Stimulated activated CD4-positive, alpha-beta T cell treated with anti-CD3 and anti-CD28 coated beads, Interleukin-1b, Interleukin-23, amount 100 ng/mL, for 48 hours (primary cell): ENCODE data around the gene PRKCQ.

ENCODE experiments used
- DNase-seq: peaks from one replicate; pipeline ENCODE4 v3.0.0-alpha.2; 2020

The PRKCQ gene

GRCh38 chr10:6518791-6519429, 61.2 kb downstream of the PRKCQ start:
- DNase-seq: no peak

DNA sequence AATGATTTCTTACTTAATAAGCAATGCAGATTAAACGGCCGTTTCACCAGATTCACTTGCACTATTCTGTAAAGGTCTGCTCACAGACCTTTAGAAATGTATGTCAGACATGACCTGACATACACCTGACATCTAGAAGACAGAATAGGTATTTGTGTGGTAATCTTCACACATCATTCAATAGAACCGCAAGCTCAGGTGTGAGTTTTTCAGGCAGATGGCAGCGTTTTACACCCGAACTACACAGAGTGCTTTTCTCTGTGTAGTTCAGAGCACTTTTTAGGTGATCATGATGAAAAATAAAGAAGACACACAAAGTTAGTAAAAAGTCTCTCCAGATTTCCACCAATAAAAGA, 63.2 kb downstream of the PRKCQ start:
- DNase-seq: no peak

DNA sequence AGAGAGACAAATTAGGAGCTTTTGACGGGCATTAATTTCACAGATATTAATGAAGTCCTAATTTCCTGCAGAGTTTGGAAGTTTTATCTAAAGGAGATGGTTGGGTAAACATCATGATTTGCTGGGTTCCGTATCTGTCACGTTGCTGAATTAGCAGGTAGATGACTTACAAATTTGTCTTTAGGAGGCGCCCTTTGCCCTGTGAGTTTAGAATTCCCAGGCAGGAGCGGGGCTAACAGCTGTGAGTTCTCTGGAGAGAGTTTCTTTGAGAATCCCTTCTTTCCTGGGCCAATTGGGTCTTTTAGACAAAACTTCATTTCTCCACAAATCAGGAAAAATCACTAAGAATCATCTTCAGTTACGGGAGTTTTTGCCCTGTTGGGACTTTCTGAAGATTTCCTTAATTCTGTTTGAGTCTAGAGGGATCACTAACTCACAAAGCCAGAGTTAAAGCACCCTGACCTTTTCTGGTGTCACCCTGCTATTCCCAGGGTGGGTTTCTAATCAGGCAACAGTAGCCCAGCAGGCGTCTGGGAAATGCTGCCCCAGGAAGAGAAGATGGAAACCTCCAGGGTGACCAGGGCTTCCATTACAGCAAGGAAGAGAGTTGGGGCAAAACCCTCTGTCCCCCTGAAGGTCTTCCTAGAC, 63.7 kb downstream of the PRKCQ start:
- no peak for DNase-seq

GRCh38 chr10:6514844-6515780, 65.0 kb downstream of the PRKCQ start:
- no peak for DNase-seq

- DNase-seq: no peak
These were observed 65.9 kb downstream of the PRKCQ start for GRCh38 chr10:6514180-6514579.

GRCh38 chr10:6513476-6513875, 66.6 kb downstream of the PRKCQ start:
- DNase-seq: no peak

DNA sequence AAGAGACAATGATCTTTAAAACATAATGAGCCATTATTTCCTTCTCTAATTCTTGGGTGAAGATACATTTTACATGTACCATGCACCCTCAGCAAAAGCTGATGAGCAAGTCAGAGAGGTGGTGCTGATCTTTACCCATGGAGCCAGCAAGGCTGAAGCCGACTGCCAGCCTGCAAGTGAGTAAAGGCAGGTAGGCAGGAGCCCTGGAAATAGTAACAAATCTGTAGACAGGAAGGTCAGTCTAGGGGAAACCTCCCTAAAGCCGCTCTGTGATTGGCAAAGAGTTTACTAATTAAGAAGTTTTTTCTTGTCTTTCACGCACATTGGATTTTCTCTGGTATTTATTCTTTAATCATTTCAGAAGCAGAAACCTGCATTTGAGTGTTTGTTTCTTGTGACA, 67.9 kb downstream of the PRKCQ start:
- DNase-seq: no peak

DNA sequence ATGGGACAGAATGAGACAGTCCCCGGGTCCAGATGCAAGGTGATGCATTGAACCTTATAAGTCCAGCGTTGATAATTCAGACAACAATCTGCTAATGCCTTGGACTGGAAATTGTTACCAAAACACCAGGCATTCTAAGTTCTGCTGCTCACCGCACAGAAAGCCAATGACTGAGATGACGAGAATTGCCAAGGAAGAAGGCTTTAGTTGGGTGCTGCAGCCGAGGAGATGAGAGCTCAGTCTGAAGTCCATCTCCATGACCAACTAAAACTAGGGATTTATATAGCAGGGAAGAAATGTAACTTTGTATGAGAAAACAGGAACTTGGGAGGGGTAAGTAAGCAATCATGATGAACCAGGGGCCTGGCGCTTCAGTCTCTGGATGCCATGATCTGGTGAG, 68.7 kb downstream of the PRKCQ start:
- DNase-seq: no peak

GRCh38 chr10:6507311-6507710, 72.8 kb downstream of the PRKCQ start:
- DNase-seq: peak; percentile 61

DNA sequence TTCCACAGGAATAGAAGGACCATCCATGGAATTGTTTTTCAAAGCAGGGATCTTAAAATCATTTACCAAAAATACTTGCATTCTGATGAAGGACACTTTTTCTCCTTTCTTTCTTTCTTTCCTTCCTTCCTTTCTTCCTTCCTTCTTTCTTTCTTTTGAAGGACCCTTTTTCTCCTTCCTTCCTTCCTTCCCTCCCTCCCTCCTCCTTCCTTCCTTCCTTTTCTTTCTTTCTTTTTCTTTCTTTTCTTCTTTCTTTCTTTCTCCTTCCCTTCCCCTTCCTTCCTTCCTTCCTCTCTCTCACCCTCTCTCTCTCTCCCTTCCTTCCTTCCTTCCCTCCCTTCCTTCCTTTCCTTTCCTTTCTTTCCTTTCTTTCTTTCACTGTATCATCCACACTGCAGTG, 74.8 kb downstream of the PRKCQ start:
- no peak for DNase-seq

DNA sequence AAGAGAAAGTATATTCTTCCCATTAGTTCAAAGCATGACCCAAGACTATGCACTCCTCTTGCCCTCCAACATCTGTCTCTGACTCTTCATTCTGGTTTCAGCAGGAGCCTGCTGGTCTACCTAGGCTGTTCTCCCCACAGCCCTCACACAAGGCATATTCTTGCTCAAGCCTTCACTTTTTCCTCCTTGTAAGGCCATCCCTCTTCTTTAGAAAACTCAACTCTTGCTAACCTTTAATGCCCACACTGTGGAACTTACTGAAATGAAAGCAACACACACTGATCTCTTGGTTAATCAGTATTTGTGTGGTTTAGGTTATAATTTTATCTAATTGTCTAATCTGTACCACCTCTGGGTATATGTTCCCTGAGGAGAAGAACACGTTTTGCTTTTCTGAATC, 75.8 kb downstream of the PRKCQ start:
- peak; percentile 48 for DNase-seq

DNA sequence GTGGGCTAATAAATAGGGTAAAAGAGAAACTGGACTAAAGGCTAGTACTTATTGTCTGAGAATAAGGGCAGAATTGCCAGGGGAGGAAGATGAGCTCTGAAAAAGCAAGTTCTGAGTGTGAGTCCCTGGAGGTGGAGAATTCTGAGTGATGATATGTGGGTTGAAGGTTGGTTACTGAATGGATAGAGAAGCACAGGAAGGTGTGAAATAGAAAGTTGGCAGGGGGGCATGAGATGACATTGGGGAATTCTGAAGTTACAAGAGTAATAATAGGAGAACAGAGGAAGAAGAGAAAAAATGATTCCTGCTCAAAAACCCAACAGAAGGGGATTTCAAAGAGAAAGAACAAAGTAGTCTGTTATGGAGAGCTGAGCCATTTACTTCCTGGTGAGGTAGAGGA, 76.9 kb downstream of the PRKCQ start:
- no peak for DNase-seq

GRCh38 chr10:6501931-6502330, 78.1 kb downstream of the PRKCQ start:
- no peak for DNase-seq

DNA sequence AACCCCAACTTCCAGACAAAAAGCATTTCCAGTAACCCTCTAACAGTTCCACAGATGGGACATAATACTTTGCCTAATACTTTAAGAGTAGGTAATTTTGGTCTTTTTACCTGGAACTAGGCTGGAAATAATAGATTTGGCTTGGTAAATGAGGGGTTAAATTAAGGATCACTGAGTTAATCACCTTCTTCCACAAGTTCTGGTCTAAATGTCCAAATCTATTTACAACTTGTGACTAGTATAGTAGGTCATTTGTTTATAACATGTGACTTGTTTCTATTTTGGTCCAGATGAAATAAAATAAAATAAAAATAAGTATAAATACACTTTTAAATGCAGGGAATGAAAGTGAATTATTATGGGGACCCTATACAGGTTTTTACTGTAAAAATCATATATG, 80.1 kb downstream of the PRKCQ start:
- DNase-seq: no peak

GRCh38 chr10:6498771-6499170, 81.3 kb downstream of the PRKCQ start:
- peak; percentile 22 for DNase-seq

DNA sequence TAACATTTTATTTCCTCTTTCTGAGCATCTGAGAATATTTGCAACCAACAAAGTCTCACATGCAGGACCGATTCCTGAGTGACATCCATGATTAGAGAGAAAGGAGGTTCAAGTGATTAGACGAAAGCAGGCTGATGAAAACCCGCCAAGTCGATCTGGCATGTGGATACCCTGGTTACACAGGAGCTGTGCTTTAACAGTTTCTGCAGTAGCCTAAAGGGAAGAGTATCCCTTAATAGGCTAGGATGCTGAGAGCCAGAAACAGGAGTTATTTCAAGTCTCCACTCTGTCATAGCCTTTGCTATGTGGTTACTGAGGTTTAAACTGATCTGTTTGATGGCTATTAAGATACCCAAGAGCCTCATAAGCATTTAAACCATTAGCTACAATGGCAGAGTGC, 82.5 kb downstream of the PRKCQ start:
- no peak for DNase-seq

- peak; percentile 56 for DNase-seq
These were observed 85.0 kb downstream of the PRKCQ start for GRCh38 chr10:6494936-6495592.

DNA sequence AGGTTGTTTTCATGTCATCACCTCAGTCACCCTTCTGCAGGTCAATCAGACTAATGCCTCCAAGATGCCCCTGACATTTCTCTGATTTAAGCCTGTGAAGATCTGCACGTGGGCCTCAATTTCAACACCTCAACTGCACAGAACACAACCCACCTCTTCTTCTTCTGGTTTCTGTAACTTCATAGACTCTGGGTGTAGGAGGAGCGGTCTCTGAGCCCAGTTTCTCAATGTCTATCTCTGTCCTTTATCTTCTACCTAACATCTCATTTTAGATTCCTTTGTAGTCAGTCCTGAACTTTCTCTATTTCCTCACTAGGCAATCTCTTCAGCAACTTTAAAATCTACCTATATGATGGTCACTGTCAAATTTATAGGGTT, 85.6 kb downstream of the PRKCQ start:
- DNase-seq: no peak

DNA sequence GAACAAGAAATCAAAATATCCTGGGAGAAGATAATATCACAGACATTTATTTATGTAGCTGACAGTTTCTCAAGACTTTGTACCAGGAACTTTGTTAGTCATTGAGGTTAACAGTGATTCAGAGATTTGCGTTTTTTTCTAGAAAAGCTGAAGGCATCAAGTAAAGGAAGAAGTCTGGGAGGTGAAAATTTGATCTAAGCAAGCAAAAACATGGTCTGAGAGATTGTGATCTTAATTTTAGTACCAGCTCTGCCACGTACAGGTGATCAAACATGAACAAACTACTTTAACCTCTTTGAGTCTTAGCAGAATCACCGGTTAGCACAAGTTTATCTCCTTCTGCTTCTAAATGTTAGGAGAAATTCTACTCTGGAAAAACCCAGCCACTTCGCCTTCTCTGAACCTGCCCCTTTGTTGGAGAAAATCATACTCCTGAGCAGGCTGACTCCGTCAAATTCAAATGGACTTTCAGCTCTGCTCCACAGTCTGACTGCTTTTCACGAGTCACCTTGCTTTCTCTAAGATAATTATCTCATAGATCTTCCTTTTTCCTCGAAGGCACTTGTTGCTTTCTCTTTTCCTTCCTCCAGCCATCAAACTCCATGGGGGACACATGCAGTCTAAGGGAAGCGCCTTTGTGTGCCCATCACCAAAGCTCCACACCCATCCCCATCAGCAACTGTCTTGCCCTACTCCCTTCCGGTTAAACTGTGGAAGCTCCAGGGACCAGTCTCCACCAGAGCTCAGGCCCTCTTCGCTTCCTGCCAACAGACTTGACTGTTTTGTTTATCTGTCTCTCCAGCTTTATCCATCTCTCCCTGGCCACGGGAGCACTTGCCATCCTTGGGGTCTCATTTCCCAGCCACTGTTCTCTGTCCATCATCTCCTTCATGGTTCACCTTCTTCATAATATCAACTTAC, 86.3 kb downstream of the PRKCQ start:
- DNase-seq: no peak

DNA sequence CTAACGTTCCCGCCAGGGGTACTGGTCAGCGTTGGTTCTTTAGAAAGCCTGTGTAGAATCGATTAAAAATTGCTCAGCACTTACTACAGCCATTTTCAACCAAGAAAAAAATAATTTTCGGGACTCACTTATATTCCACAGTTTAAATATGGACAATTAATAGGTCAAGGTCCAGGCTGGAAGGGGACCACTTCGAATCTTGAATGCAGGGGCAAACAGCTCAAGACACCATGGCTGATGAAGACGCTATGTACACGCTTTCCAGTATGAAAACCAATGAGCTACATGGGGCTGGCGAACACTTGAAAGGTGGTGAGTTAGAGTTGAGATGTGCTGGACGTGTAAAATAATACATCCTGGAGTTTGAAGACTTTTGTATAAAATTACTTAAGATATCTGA, 87.2 kb downstream of the PRKCQ start:
- DNase-seq: no peak

GRCh38 chr10:6491841-6492609, 88.1 kb downstream of the PRKCQ start:
- DNase-seq: no peak

DNA sequence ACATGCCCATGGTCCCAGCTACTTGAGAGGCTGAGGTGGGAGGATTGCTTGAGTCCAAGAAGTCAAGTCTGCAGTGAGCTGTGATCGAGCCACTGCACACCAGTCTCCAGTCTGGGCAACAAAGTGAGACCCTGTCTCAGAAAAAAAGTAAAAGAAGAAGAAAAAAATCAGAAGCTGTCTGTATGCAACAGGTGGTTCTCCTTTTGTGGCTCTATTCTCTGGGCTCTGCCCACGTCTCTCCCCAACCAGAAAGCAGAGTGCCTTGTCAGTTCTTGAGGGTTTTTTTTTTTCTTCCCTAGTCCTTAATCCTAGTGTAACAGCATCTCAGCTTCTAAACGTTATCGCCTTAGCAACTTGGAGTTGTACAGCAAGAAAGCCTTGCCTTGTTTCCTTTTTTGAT, 89.5 kb downstream of the PRKCQ start:
- DNase-seq: no peak
